PC-3 (cell line): ENCODE measurements around the gene BAG5. TPM values are rescaled to one million over a fixed set of nuclear protein-coding genes. Genes with fewer than 3 reads are reported as not detected.

Experiments used
- ATAC-seq: fragments of 200-7000 bp; cut with Tn5 transposase; 2 replicates; pipeline ENCODE4 v1.9.1; 2020; ENCODE audit warnings: mild to moderate bottlenecking, moderate library complexity
- BruUV-seq: library from RNA; stranded (reverse); fragments of 400-500 nt; replicated peaks from 2 replicates; lab custom pipeline; 2021; lab: Mats Ljungman, UMichigan
- CTCF ChIA-PET: fragments of 300-600 bp; sonication (Branson Sonifier 250); formaldehyde crosslinking; loops from one replicate; lab custom pipeline; 2022; ENCODE audit warnings: antibody characterized with exemption; lab: Charles Lee
- POLR2A ChIA-PET: fragments of 300-600 bp; sonication (Branson Sonifier 250); formaldehyde crosslinking; loops from one replicate; lab custom pipeline; 2022; ENCODE audit warnings: antibody characterized with exemption; ENCODE audit not compliant: unreplicated experiment; lab: Charles Lee
- DNase-seq: peaks from one replicate; pipeline ENCODE4 v3.0.0-alpha.2; 2015
- H2AFZ ChIP-seq: fragments of 300-600 bp; sonication (generic); 2 replicates; pipeline ENCODE4 v1.6.0; 2016; ENCODE audit warnings: antibody characterized with exemption, low read length
- H3F3A ChIP-seq: fragments of 300-600 bp; sonication (generic); one replicate; pipeline ENCODE4 v1.6.0; 2017; ENCODE audit warnings: antibody characterized with exemption, low read length, control low read depth, mild to moderate bottlenecking; ENCODE audit not compliant: unreplicated experiment
- H3K27ac ChIP-seq: fragments of 300-600 bp; sonication (generic); 2 replicates; pipeline ENCODE4 v1.5.1; 2016; ENCODE audit warnings: mild to moderate bottlenecking, low read length
- H3K27me3 ChIP-seq: fragments of 300-600 bp; sonication (generic); 2 replicates; pipeline ENCODE4 v1.6.1; 2016; ENCODE audit warnings: low read length, mixed read lengths
- H3K36me3 ChIP-seq: fragments of 300-600 bp; sonication (generic); 2 replicates; pipeline ENCODE4 v1.6.1; 2016; ENCODE audit warnings: low read depth, mixed run types, low read length, mixed read lengths
- H3K4me1 ChIP-seq: fragments of 300-600 bp; sonication (generic); 2 replicates; pipeline ENCODE4 v1.5.1; 2016; ENCODE audit warnings: low read length; ENCODE audit not compliant: insufficient read depth
- H3K4me2 ChIP-seq: fragments of 300-600 bp; sonication (generic); 2 replicates; pipeline ENCODE4 v1.6.0; 2016; ENCODE audit warnings: low read length
- H3K4me3 ChIP-seq: fragments of 300-600 bp; sonication (generic); 2 replicates; pipeline ENCODE4 v1.5.1; 2016; ENCODE audit warnings: mild to moderate bottlenecking, low read length, mixed read lengths
- H3K79me2 ChIP-seq: fragments of 300-600 bp; sonication (generic); 2 replicates; pipeline ENCODE4 v1.6.1; 2017; ENCODE audit warnings: low read length, mixed read lengths
- H3K9ac ChIP-seq: fragments of 300-600 bp; sonication (generic); 2 replicates; pipeline ENCODE4 v1.6.0; 2016; ENCODE audit warnings: mild to moderate bottlenecking, low read length
- H3K9me2 ChIP-seq: fragments of 300-600 bp; sonication (generic); replicated peaks from 2 replicates; pipeline ENCODE4 v1.6.1; 2016; ENCODE audit warnings: mixed run types, low read length, mixed read lengths
- H3K9me3 ChIP-seq: fragments of 300-600 bp; sonication (generic); 2 replicates; pipeline ENCODE4 v1.6.1; 2016; ENCODE audit warnings: low read length, mixed read lengths
- H4K20me1 ChIP-seq: fragments of 300-600 bp; sonication (generic); 2 replicates; pipeline ENCODE4 v1.6.1; 2016; ENCODE audit warnings: low read length, mixed read lengths
- CTCF ChIP-seq: fragments of 300-600 bp; sonication (generic); conservative IDR thresholded peaks from 2 replicates; pipeline ENCODE4 v1.5.1; 2017; ENCODE audit warnings: antibody characterized with exemption, low read depth, mild to moderate bottlenecking, low read length
- EZH2 ChIP-seq: fragments of 300-600 bp; sonication (generic); IDR thresholded peaks from one replicate; pipeline ENCODE4 v1.6.1; 2017; ENCODE audit warnings: antibody characterized with exemption, mild to moderate bottlenecking, low read length; ENCODE audit not compliant: unreplicated experiment
- EZH2phosphoT487 ChIP-seq: fragments of 300-600 bp; sonication (generic); IDR thresholded peaks from 2 replicates; pipeline ENCODE4 v1.6.1; 2018; ENCODE audit warnings: mild to moderate bottlenecking, antibody characterized with exemption, low read length, borderline replicate concordance
- intact Hi-C: fragments of 100-400 bp; cut with micrococcal nuclease; formaldehyde crosslinking; loops from 2 replicates; pipeline ENCODE4 v1.9.0; 2023
- total RNA-seq: library from RNA; depleted of rRNA; stranded (reverse); fragments of >200 nt; gene quantifications from 2 replicates; pipeline ENCODE4 v1.2.3, GENCODE V29; 2014

Gene BAG5
- total RNA-seq, 1 experiment from 2014 or later, result 33.0 TPM

- no peaks in the 10 kb centered on the region for H3K9me3 ChIP-seq
- H3K4me1 ChIP-seq, result peaks cover 9% of the 10 kb centered on the region
- H3F3A ChIP-seq, result no peaks in the 10 kb centered on the region
- intact Hi-C loops, result loop anchor here (1.0 kb wide), 2 partner anchors 18 to 24 kb away; no protein-coding TSS in a partner anchor
- H3K4me2 ChIP-seq, result peak overlapping the region; percentile 99
- POLR2A ChIA-PET, result interaction anchor here (0.6 kb wide), 1 partner anchor 1762 kb away, joined by 8 read pairs; no protein-coding TSS in a partner anchor
- no peaks in the 10 kb centered on the region for H3K9me2 ChIP-seq
- no peaks in the 10 kb centered on the region for H3K27me3 ChIP-seq
- no peaks in the 10 kb centered on the region for H3K36me3 ChIP-seq
- ATAC-seq (no peak), DNase-seq (no peak)
- H3K9ac ChIP-seq, result peak overlapping the region; percentile 54
- H3K27ac ChIP-seq, result no peak overlapping the region
- peak overlapping the region; percentile 65 for H2AFZ ChIP-seq
- peak overlapping the region; percentile 89 for H3K4me3 ChIP-seq
- TF ChIP-seq EZH2phosphoT487, result no peak
- H3K79me2 ChIP-seq, result 0 out of 2 replicates have a peak, but pooled peaks cover 4% of the 10 kb centered on the region
- BruUV-seq, result no TSS peak
- CTCF ChIA-PET, result no interaction called here
- peaks cover 7% of the 10 kb centered on the region; the same call in 1 of the 2 replicates for H4K20me1 ChIP-seq
Measured at GRCh38 chr14:103521951-103522563, 40.4 kb downstream of the BAG5 start.

GRCh38 chr14:103521438-103521950 is 41.0 kb downstream of the BAG5 start:
- peak; percentile 21 for ATAC-seq
- no TSS peak for BruUV-seq
- Histone ChIP-seq H3K79me2 (0 out of 2 replicates have a peak, but pooled peaks cover 4% of the 10 kb centered on the region), H2AFZ (peak overlapping the region; percentile 63), H3K4me2 (peak overlapping the region; percentile 99), H3K27me3 (no peaks in the 10 kb centered on the region), H3K9me3 (no peaks in the 10 kb centered on the region), H4K20me1 (peaks cover 7% of the 10 kb centered on the region; the same call in 1 of the 2 replicates), H3K36me3 (no peaks in the 10 kb centered on the region), H3K27ac (no peak overlapping the region), H3K9me2 (no peaks in the 10 kb centered on the region), H3F3A (no peaks in the 10 kb centered on the region), H3K4me1 (peaks cover 9% of the 10 kb centered on the region), H3K4me3 (peak overlapping the region; percentile 89), H3K9ac (0 out of 2 replicates have a peak overlapping the region, but pooled peaks have one; percentile 10)
- peak; percentile 32 for DNase-seq
- ChIA-PET CTCF (interaction anchor here (0.6 to 1.5 kb wide), 3 partner anchors 20 to 37 kb away, joined by 4 to 8 read pairs (median 7); no protein-coding TSS in a partner anchor), POLR2A (interaction anchor here (0.6 to 1.1 kb wide), 3 partner anchors 31 to 50 kb away, joined by 4 to 5 read pairs (median 4); no protein-coding TSS in a partner anchor)
- intact Hi-C loops, result loop anchor here (1.0 kb wide), 1 partner anchor 25 kb away; no protein-coding TSS in a partner anchor
- TF ChIP-seq EZH2phosphoT487 (no peak), CTCF (no peak), EZH2 (no peak)

GRCh38 chr14:103520657-103521437 is 41.6 kb downstream of the BAG5 start:
- H3K4me1 ChIP-seq, result peaks cover 9% of the 10 kb centered on the region
- no peaks in the 10 kb centered on the region for H3K27me3 ChIP-seq
- 0 out of 2 replicates have a peak, but pooled peaks cover 4% of the 10 kb centered on the region for H3K79me2 ChIP-seq
- no peaks in the 10 kb centered on the region for H3K36me3 ChIP-seq
- peaks cover 7% of the 10 kb centered on the region; the same call in 1 of the 2 replicates for H4K20me1 ChIP-seq
- no peaks in the 10 kb centered on the region for H3K9me3 ChIP-seq
- no peaks in the 10 kb centered on the region for H3K9me2 ChIP-seq
- POLR2A ChIA-PET, result interaction anchor here (0.6 to 1.1 kb wide), 4 partner anchors 20 to 49 kb away, joined by 4 to 5 read pairs (median 4); no protein-coding TSS in a partner anchor
- DNase-seq, result peak; percentile 82
- peak; percentile 40 for ATAC-seq
- peak overlapping the region; percentile 63 for H2AFZ ChIP-seq
- peak overlapping the region; percentile 99 for H3K4me2 ChIP-seq
- CTCF ChIA-PET, result interaction anchor here (0.6 to 1.5 kb wide), 3 partner anchors 20 to 37 kb away, joined by 4 to 8 read pairs (median 7); no protein-coding TSS in a partner anchor
- intact Hi-C loops, result loop anchor here (1.0 kb wide), 1 partner anchor 25 kb away; no protein-coding TSS in a partner anchor
- no TSS peak for BruUV-seq
- peak overlapping the region; percentile 89 for H3K4me3 ChIP-seq
- 0 out of 2 replicates have a peak overlapping the region, but pooled peaks have one; percentile 15 for H3K9ac ChIP-seq
- TF ChIP-seq EZH2phosphoT487, result peak; percentile 93
- TF ChIP-seq CTCF, result peak; percentile 60
- TF ChIP-seq EZH2, result no peak
- no peak overlapping the region for H3K27ac ChIP-seq
- H3F3A ChIP-seq, result no peaks in the 10 kb centered on the region
